Muscle of leg (tissue), 11 donors: ENCODE measurements around the gene FAM107B. TPM values are rescaled to one million over a fixed set of nuclear protein-coding genes. Genes with fewer than 3 reads are reported as not detected.

ENCODE experiments used
- DNase-seq: peaks from one replicate; pipeline ENCODE4 v3.0.0; 2013
- H3K27ac ChIP-seq: one replicate; pipeline ENCODE4 v1.5.1; 2013; ENCODE audit warnings: mild to moderate bottlenecking, low read length, control low read depth
- H3K27me3 ChIP-seq: one replicate; pipeline ENCODE4 v1.6.1; 2013; ENCODE audit warnings: low read length; ENCODE audit not compliant: control insufficient read depth, insufficient read depth
- H3K36me3 ChIP-seq: one replicate; pipeline ENCODE4 v1.6.1; 2013; ENCODE audit warnings: low read length; ENCODE audit not compliant: control insufficient read depth, insufficient read depth
- H3K4me1 ChIP-seq: one replicate; pipeline ENCODE4 v1.6.1; 2013; ENCODE audit warnings: low read length; ENCODE audit not compliant: control insufficient read depth, insufficient read depth
- H3K4me3 ChIP-seq: one replicate; pipeline ENCODE4 v1.5.1; 2013; ENCODE audit warnings: low read length, control low read depth
- H3K9me3 ChIP-seq: replicated peaks from 2 replicates; pipeline ENCODE4 v1.6.1; 2013; ENCODE audit warnings: low read depth, low read length; ENCODE audit not compliant: control insufficient read depth
- WGBS: methylation state at CpG from one replicate; pipeline ENCODE4 v1.1.5; 2013; ENCODE audit warnings: missing lambda C conversion rate; ENCODE audit not compliant: insufficient coverage; 5-methylcytosine and 5-hydroxymethylcytosine counted together
- polyA plus RNA-seq, 8 donors: library from polyadenylated mRNA; unstranded; fragments of 120-200 nt; gene quantifications; one replicate each; pipeline versions ENCODE4 v1.2.1 to v1.2.3, GENCODE V29; 2013; ENCODE audit warnings: inconsistent platforms in 1 of 8, low replicate concordance in 1 of 8; ENCODE audit not compliant: insufficient read length in 8 of 8, insufficient read depth in 1 of 8
- total RNA-seq: library from RNA; stranded (reverse); fragments of 120-200 nt; gene quantifications from one replicate; pipeline ENCODE4 v1.2.4, GENCODE V29; 2013

FAM107B gene
- total and polyA plus RNA-seq, 9 donors, result 13.5 to 32.4 (median 18.7) TPM

DNA sequence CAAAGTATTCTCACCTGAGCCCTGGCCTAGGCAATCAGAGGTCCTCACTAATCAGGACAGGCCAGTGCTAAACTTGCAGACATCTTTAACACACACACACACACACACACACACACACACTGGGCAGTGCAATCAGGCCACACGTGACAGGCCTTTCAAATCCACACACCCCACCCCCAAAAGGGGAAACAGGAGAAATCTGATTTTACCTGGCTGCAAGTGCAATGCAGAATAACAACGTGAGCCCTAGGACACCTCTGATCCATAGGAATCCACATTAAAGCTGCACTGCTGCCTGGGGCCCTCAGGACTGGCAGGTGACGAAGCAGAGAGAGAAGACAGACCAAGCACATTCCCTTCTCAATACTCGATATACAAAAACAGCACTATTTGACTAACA, 218.9 kb downstream of the FAM107B start:
- no peaks in the 10 kb centered on the region for H3K27me3 ChIP-seq
- H3K27ac ChIP-seq, result peak overlapping the region; percentile 48
- WGBS, result 52% methylated on average over 3 of the region's 4 CpGs
- no peaks in the 10 kb centered on the region for H3K36me3 ChIP-seq
- peaks cover 19% of the 10 kb centered on the region for H3K4me1 ChIP-seq
- H3K4me3 ChIP-seq, result no peak overlapping the region
- H3K9me3 ChIP-seq, result no peaks in the 10 kb centered on the region
- DNase-seq, result no peak

DNA sequence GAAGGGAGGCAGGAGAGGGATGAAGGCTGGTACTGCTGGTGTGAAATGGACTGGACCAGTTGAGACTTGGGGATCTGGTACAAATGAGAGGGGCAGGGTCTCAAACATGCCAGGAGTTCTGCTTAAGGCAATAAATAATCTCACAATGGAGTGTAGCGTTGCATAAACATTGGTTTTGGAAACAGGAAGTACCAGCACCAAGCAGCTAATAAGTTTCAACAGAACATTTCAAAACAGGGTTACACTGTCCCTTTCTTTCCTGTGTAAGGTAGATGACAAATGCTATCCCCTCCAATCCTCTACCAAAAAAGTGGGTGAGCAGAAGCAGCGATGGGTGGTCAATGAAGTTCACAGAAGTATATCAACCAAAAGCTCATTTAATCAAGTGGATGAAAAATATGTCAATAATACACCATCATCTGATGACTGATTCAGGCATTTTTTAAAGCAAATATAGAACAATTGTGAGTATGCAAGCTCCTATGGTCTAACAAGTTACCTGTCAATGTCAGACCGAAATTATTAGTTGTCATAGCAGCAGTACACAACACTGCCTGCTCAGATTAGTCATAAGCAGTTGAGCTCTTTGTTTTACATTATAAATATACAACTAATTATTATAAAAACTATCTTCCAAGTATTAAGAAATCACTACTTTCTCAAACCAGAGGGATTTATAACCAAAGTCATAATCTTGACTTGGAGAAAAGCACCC, 220.0 kb downstream of the FAM107B start:
- Histone ChIP-seq H3K36me3 (no peaks in the 10 kb centered on the region), H3K27ac (no peak overlapping the region), H3K4me3 (no peak overlapping the region), H3K4me1 (peaks cover 14% of the 10 kb centered on the region), H3K9me3 (no peaks in the 10 kb centered on the region), H3K27me3 (no peaks in the 10 kb centered on the region)
- WGBS, result no CpG with 5 or more reads among the region's 3 CpGs
- DNase-seq, result no peak

DNA sequence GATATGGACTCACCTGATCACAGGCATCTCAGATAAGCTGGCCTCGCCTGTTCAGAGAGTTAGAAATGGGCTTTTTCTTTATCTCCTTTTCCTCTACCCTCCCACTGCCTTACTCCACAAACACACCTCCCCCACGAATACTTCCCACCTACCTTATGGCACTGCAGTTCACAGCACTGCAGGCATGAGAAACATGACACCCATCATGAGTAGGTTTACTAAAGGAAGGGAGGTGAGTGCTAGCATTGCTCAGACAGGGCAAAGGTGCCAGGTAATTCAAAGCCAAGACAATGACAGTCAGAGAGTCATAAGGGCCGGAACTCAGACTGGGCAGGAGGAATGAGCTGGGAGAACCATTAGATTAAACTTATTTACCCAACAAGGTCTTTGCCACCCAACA, 220.6 kb downstream of the FAM107B start:
- H3K9me3 ChIP-seq, result no peaks in the 10 kb centered on the region
- no peaks in the 10 kb centered on the region for H3K36me3 ChIP-seq
- H3K4me3 ChIP-seq, result no peak overlapping the region
- WGBS, result no CpG with 5 or more reads among the region's 3 CpGs
- H3K27ac ChIP-seq, result no peak overlapping the region
- DNase-seq, result no peak
- H3K4me1 ChIP-seq, result peaks cover 14% of the 10 kb centered on the region
- no peaks in the 10 kb centered on the region for H3K27me3 ChIP-seq

DNA sequence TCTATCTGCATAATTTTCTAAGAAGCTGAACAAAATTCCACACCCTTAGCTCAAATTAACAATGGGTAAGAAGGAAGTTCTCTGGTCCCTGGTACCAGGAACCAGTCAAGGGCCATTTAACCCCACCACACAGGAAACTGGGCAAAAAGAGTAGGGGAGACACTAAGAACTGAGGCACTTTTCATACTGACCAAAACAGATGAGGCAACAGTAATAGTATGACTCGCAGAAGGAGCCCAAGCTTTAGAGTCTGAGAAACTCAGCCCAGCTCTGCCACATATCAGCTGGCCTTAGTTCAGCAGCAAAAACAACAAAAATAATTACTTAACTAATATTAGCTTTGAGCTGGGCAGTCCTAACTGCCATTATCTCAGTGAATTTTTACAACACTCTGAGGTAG, 221.2 kb downstream of the FAM107B start:
- Histone ChIP-seq H3K4me1 (peaks cover 14% of the 10 kb centered on the region), H3K27me3 (no peaks in the 10 kb centered on the region), H3K4me3 (no peak overlapping the region), H3K9me3 (no peaks in the 10 kb centered on the region), H3K27ac (no peak overlapping the region), H3K36me3 (no peaks in the 10 kb centered on the region)
- DNase-seq, result no peak
- no CpG with 5 or more reads among the region's 1 CpG for WGBS

DNA sequence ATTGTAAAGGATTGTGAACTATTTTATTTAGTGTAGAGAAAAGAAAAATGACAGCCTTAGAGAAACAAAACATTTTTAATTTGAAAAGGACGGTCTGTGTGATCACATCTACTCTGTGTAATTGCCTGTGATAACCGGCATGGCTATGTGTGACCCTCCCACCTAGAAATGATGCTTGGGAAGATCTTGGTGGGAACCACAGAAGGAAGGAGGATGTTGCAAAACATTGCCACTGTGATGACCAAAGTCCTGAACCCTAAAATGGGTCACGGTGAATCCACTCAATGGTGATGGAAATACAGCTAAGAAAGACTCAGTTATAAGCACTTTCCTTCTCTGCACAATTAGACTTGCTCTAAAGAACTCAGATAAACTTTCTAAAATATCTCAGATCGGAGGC, 222.7 kb downstream of the FAM107B start:
- whole genome bisulfite sequencing, result 100% methylated on average over 2 of the region's 4 CpGs
- H3K27me3 ChIP-seq, result no peaks in the 10 kb centered on the region
- H3K9me3 ChIP-seq, result no peaks in the 10 kb centered on the region
- no peak overlapping the region for H3K27ac ChIP-seq
- no peaks in the 10 kb centered on the region for H3K36me3 ChIP-seq
- H3K4me3 ChIP-seq, result no peak overlapping the region
- DNase-seq, result no peak
- H3K4me1 ChIP-seq, result peaks cover 13% of the 10 kb centered on the region

DNA sequence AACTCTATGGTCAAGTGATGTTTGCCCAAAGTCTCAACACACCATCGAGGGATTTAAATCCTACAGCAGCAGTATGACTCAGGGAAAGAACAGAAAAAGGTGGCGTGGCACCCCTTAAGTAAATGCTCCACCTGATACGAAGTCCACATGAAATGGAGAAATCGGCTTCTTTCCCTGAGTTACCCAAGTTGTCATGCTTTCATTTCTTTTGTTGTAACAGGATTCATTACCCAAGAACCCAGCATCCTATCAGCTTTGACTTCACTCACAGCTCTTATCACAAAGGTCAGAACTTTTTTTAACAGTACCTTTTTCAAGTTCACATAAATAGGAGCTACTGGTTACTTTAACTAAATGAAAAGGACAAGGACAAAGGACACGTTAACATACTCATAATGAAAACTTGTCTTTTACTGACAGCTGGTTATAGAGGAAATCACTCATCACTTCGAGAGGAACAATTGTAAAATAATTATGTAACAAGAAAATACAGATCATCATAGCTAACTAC, 224.2 kb downstream of the FAM107B start:
- Histone ChIP-seq H3K36me3 (no peaks in the 10 kb centered on the region), H3K9me3 (no peaks in the 10 kb centered on the region), H3K27me3 (no peaks in the 10 kb centered on the region), H3K4me1 (no peaks in the 10 kb centered on the region), H3K4me3 (no peak overlapping the region), H3K27ac (no peak overlapping the region)
- no peak for DNase-seq
- 95% methylated on average over 4 of the region's 6 CpGs for WGBS

DNA sequence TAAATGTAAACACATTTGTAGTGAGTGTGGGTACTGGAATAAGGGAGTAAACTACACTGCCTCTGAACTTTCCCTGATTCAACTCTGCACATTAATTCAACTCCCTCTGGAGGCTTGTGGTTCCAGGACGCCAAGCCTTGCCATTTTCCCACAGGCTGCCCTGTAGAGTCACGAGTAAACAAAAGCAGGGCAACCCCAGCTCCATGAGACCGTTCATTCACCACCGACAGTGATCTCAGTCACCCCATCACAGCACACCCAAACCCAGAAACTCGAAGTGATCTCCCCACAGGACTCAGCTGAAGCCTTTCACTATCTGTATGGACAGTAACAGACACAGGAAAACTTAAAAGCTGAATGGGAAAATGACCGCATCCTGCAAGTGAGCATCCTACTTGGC, 225.2 kb downstream of the FAM107B start:
- Histone ChIP-seq H3K9me3 (no peaks in the 10 kb centered on the region), H3K4me3 (no peak overlapping the region), H3K4me1 (no peaks in the 10 kb centered on the region), H3K36me3 (no peaks in the 10 kb centered on the region), H3K27me3 (no peaks in the 10 kb centered on the region), H3K27ac (no peak overlapping the region)
- WGBS, result 53% methylated on average over 5 of the region's 6 CpGs
- DNase-seq, result no peak

DNA sequence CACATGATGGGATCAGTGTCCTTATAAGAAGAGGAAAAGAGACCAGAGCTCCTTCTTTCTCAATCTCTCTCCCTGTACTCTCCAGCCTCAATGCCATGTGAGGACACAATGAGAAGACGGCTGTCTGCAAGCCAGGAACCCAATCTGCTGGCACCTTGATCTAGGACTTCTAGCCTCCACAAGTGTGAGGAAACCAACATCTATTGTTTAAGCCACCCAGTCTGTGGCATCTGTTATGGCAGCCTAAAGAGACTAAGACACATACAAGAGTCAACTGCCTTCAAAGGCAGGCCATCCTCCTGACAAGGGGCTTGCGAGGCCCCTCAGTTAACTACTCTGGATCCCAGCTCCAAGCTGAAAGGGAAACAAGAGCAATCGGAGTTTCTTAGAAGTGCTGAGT, 225.7 kb downstream of the FAM107B start:
- DNase-seq, result no peak
- 92% methylated on average over 2 of the region's 3 CpGs for WGBS
- Histone ChIP-seq H3K36me3 (no peaks in the 10 kb centered on the region), H3K27ac (no peak overlapping the region), H3K4me3 (no peak overlapping the region), H3K27me3 (no peaks in the 10 kb centered on the region), H3K9me3 (no peaks in the 10 kb centered on the region), H3K4me1 (peaks cover under 1% of the 10 kb centered on the region)

DNA sequence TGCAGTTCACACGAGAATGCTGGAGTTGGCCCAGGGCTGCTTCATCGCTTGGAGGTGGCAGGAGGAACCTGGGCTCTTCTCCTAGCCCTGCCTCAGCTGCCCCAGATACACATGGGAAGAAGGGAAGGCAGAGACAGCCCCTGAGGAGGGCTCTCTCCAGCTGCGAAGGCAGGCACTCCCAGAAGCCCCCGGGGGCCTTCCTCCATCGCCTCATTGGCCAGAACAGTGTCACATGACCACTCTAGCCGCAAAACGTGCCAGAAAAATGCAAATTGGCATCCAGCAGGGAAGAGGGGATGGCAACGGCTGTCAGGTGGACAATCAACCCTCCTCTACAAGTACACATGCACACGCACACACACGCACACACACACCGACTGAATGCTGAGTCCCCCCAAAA, 226.2 kb downstream of the FAM107B start:
- DNase-seq, result no peak
- Histone ChIP-seq H3K36me3 (no peaks in the 10 kb centered on the region), H3K27ac (no peak overlapping the region), H3K4me1 (peaks cover 4% of the 10 kb centered on the region), H3K27me3 (no peaks in the 10 kb centered on the region), H3K4me3 (no peak overlapping the region), H3K9me3 (no peaks in the 10 kb centered on the region)
- WGBS, result 81% methylated on average over 5 of the region's 11 CpGs

DNA sequence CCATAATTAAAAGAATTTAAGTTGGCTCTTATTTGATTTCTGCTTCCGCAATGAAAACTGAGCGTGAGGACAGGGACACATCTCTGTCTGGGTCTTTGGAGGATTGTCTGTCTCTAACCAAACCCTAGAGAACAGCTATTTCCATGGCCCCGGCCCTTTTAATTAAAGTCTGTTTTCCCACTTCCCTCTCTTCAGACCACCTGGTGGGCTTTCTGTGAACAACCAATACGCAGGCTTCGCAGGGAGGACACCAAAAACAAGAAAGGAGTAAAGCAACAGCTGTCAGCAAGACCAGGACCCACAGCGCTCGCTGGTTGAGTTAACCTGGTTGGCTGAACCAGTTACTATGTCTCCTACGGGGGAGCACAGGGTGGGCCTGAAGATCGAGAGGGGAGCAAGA, 226.9 kb downstream of the FAM107B start:
- Histone ChIP-seq H3K36me3 (no peaks in the 10 kb centered on the region), H3K9me3 (no peaks in the 10 kb centered on the region), H3K27ac (no peak overlapping the region), H3K27me3 (no peaks in the 10 kb centered on the region), H3K4me3 (no peak overlapping the region), H3K4me1 (peaks cover 4% of the 10 kb centered on the region)
- 76% methylated on average over 7 of the region's 9 CpGs for WGBS
- DNase-seq, result no peak

DNA sequence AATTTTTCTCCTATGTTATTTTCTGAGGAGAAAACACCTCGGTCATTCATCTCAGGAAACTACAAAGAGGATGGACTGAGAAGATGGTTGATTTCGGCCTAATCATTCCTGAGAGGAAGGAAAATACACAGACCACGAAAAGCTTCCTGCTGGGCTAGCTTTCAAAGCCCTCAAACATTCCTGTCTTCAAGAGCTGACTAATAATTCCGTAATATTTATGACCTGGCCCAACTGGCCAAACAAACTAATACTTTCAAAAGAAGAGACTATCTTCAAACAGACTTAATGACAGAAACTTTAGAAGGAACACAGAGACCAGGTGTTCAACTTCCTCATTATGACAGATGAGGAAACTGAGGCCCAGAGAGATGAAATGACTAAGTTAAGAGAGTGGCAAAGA, 228.9 kb downstream of the FAM107B start:
- no peak for DNase-seq
- H3K9me3 ChIP-seq, result no peaks in the 10 kb centered on the region
- H3K27me3 ChIP-seq, result peaks cover 2% of the 10 kb centered on the region
- peaks cover 6% of the 10 kb centered on the region for H3K36me3 ChIP-seq
- peaks cover 4% of the 10 kb centered on the region for H3K4me1 ChIP-seq
- H3K27ac ChIP-seq, result no peak overlapping the region
- 30% methylated on average over 2 of the region's 4 CpGs for WGBS
- H3K4me3 ChIP-seq, result no peak overlapping the region
